CD4-positive, alpha-beta memory T cell (primary cell): ENCODE measurements around the gene CAMKV. TPM values are rescaled to one million over a fixed set of nuclear protein-coding genes. Genes with fewer than 3 reads are reported as not detected.

Experiments
- CTCF ChIA-PET: fragments of 350-600 bp; sonication (Branson Sonifier 250); formaldehyde crosslinking; loops from one replicate; lab custom pipeline; 2021; ENCODE audit warnings: inconsistent platforms; ENCODE audit not compliant: partially characterized antibody; lab: Charles Lee
- POLR2A ChIA-PET: fragments of 350-600 bp; sonication (Branson Sonifier 250); formaldehyde crosslinking; loops from one replicate; lab custom pipeline; 2021; ENCODE audit not compliant: partially characterized antibody; lab: Charles Lee
- DNase-seq, 5 donors: peaks; one replicate each; pipeline versions ENCODE4 v3.0.0 to v3.0.0-alpha.2; 2020 to 2022; ENCODE audit warnings: mixed read lengths in 1 of 5
- H3K27ac ChIP-seq: one replicate; pipeline ENCODE4 v1.7.0; 2013; ENCODE audit warnings: low read depth, low read length
- H3K27me3 ChIP-seq: 2 replicates; pipeline ENCODE4 v1.7.0; 2013; ENCODE audit warnings: mild to moderate bottlenecking, low read length, moderate library complexity; ENCODE audit not compliant: insufficient read depth
- H3K36me3 ChIP-seq: 2 replicates; pipeline ENCODE4 v1.7.0; 2013; ENCODE audit warnings: mild to moderate bottlenecking, low read length, moderate library complexity; ENCODE audit not compliant: insufficient read depth
- H3K4me1 ChIP-seq: 2 replicates; pipeline ENCODE4 v1.7.0; 2013; ENCODE audit warnings: mild to moderate bottlenecking, low read length, moderate library complexity; ENCODE audit not compliant: insufficient read depth
- H3K4me3 ChIP-seq, 2 donors: one replicate each; pipeline ENCODE4 v1.7.0; 2013; ENCODE audit warnings: low read length in 2 of 2, mild to moderate bottlenecking in 1 of 2
- H3K9me3 ChIP-seq, 2 donors: one replicate each; pipeline ENCODE4 v1.7.0; 2013; ENCODE audit warnings: low read length in 2 of 2, control low read depth in 1 of 2; ENCODE audit not compliant: control insufficient read depth in 1 of 2
- H3K27ac Mint-ChIP-seq, 7 donors: one replicate each; pipeline ENCODE4 v1.8.0; 2020 to 2021; ENCODE audit warnings: mixed read lengths in 7 of 7, mild to moderate bottlenecking in 6 of 7, inconsistent platforms in 3 of 7, moderate library complexity in 3 of 7
- H3K27me3 Mint-ChIP-seq, 2 donors: one replicate each; pipeline ENCODE4 v1.8.0; 2020 to 2021; ENCODE audit warnings: mixed read lengths in 2 of 2
- H3K36me3 Mint-ChIP-seq, 2 donors: one replicate each; pipeline ENCODE4 v1.8.0; 2020 to 2021; ENCODE audit warnings: mixed read lengths in 2 of 2, inconsistent platforms in 1 of 2, mild to moderate bottlenecking in 1 of 2
- H3K4me1 Mint-ChIP-seq, 4 donors: one replicate each; pipeline ENCODE4 v1.8.0; 2020 to 2021; ENCODE audit warnings: mixed read lengths in 4 of 4, mild to moderate bottlenecking in 1 of 4
- H3K4me3 Mint-ChIP-seq, 8 donors: one replicate each; pipeline ENCODE4 v1.8.0; 2020 to 2021; ENCODE audit warnings: mixed read lengths in 8 of 8, mild to moderate bottlenecking in 7 of 8, moderate library complexity in 6 of 8, inconsistent platforms in 3 of 8
- H3K9me3 Mint-ChIP-seq, 8 donors: one replicate each; pipeline ENCODE4 v1.8.0; 2020 to 2021; ENCODE audit warnings: mixed read lengths in 8 of 8, mild to moderate bottlenecking in 5 of 8, inconsistent platforms in 3 of 8, moderate library complexity in 1 of 8
- intact Hi-C: fragments of 100-400 bp; cut with micrococcal nuclease; formaldehyde crosslinking; loops from one replicate; pipeline ENCODE4 v1.15.1; 2023
- polyA plus RNA-seq, 2 donors: library from polyadenylated mRNA; unstranded; fragments of 300-500 nt; fragmentation: Illumina TruSeq; gene quantifications; one replicate each; pipeline ENCODE4 v1.2.3, GENCODE V29; 2021
- total RNA-seq, 2 experiments: library from RNA; stranded (reverse); gene quantifications; one replicate each; pipeline ENCODE4 v1.2.3, GENCODE V29; 2021

Gene CAMKV
- total and polyA plus RNA-seq, 4 experiments from 2014 or later: not detected

DNA sequence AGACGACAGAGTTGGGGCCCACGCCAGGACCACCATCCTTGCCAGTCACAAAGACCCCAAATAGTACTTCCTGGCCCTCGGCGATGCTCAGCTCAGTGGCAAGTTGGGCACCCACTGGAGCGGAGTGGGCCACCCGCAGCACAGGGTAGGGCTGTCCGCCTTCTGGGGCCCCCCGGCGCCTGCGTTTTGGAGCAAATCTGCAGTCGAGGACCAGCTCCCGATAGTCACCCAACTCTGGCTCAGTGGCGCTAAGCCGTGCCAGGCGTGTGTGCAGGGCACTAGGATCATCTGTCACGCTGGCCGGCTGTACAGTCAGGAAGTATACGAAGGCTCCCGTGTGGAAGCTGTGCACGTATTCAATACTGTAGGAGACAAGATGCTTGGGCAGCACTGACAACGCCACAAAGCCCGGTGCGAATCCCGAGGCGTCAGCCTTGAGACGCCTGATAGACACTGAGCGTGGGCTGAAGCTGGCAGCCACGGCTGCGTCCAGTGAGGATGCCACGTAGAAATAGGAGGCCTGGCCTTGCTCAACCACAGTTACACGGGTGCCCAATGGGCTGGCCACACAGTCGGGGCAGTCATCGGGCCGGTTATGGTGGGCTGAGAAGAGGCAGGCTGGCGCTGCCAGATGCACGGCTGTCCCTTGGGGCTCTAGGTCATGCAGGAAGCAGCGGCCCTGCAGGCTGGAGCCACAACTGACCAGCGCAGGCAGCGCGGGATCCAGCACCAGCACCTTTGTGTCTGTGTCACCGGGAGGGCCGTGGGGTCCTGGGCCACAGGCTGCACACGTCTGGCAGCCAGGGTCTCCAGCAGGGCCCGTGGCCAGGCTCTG lies 33.0 kb upstream of the CAMKV start:
- no peaks in the 10 kb centered on the region for H3K36me3 Mint-ChIP-seq
- H3K4me3 ChIP-seq: no peak overlapping the region
- H3K9me3 ChIP-seq: no peaks in the 10 kb centered on the region
- H3K36me3 ChIP-seq: no peaks in the 10 kb centered on the region
- intact Hi-C loops: no loop called here
- POLR2A ChIA-PET: interaction anchor here (1.2 kb wide), 1 partner anchor 27 kb away, joined by 4 read pairs; the partner anchor contains the start of gene MON1A
- H3K27ac Mint-ChIP-seq: no peak overlapping the region
- CTCF ChIA-PET: no interaction called here
- H3K4me3 Mint-ChIP-seq: no peak overlapping the region
- no peaks in the 10 kb centered on the region for H3K27me3 ChIP-seq
- no peaks in the 10 kb centered on the region for H3K27me3 Mint-ChIP-seq
- H3K27ac ChIP-seq: no peak overlapping the region
- peaks cover 15 to 36% (median 25%) of the 10 kb centered on the region in 4 donors for H3K4me1 Mint-ChIP-seq
- peaks cover 35% of the 10 kb centered on the region for H3K4me1 ChIP-seq
- no peaks in the 10 kb centered on the region for H3K9me3 Mint-ChIP-seq
- DNase-seq: no peak

DNA sequence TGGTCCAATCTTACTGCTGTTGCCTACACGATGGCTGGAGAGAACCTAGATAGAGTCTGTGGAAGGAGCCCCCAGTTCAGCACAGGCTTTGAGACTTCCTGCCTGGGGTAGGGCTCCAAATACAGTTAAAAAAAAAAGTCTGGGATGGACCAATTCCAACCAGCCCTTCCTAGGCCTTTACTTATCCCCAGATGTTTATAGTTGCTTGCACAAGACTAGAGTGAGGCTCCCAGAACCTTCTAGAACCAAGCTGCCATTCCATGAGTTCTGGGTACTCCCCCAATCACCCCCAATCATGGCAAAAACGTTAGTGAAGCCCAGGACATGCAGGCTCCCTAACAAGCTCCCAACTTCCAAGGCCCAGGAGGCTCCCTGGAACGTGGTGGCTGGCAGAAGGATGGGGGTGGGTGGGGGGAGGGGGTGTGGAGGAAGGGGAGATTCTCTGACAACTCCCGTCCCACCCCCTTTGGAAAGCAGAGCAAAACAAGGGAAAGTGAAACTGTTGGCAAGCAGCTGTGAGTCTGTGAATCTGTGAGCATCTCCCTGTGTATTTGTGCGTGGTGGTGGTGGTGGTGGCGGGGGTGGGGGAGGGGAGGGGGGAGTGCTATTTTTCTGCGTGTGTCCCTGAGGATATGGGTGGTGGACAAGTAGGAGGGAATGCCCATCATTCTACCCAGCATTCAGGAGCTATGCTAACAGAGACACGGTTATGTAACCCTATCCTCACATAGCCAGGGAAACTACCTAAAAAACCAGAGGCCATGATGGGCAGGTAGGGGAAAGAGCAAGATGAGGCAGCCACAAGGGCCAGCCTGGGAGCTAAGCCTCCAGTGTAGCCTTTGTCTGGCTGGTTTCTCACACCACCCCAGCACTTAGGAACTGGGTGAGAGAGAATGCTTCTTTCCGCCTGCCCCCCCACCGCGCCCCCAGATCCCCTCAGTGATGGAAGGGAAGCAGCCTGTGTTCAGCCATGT lies 31.9 kb upstream of the CAMKV start:
- Mint-ChIP-seq H3K36me3 (no peaks in the 10 kb centered on the region), H3K27me3 (no peaks in the 10 kb centered on the region), H3K9me3 (no peaks in the 10 kb centered on the region), H3K4me3 (no peak overlapping the region), H3K27ac (peak overlapping the region in 2 of 7 donors; percentile 8 to 48), H3K4me1 (peaks cover 12 to 30% (median 20%) of the 10 kb centered on the region in 4 donors)
- intact Hi-C loops: no loop called here
- DNase-seq: no peak
- ChIA-PET POLR2A (no interaction called here), CTCF (no interaction called here)
- H3K36me3 ChIP-seq: no peaks in the 10 kb centered on the region
- no peaks in the 10 kb centered on the region for H3K9me3 ChIP-seq
- no peaks in the 10 kb centered on the region for H3K27me3 ChIP-seq
- peaks cover 32% of the 10 kb centered on the region for H3K4me1 ChIP-seq
- no peak overlapping the region for H3K27ac ChIP-seq
- no peak overlapping the region for H3K4me3 ChIP-seq

DNA sequence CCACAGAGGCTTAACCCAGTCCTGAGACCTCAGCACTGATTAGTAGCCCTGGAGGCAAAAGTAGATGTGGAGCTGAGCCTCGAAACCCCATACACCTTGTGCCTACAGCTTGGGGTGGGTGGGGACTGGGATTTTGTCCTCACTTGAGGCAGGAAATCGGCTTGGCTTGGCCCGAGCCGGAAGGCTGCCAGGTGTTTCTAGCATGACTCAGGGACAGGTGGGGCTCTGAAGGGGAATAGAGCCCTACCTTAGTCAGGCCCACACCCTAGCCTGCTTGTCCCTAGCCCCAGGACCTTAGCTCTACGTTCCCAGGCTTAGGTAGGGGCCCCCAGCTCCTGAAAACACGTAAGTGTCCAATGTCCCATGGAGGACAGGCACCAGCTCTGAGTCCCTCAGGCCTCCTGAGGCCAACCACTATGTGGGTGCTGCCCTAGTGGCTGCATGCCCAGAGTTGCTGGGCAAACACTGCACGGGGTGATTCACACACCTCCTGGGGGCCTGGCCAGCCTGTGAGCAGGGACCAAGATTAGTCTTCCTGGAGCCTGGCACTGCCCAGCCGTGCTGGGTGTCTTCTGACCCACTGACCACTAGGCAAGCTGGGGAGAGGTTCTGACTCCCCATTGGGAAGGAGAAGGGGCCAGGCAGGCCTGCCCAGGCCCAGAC lies 30.9 kb upstream of the CAMKV start:
- H3K27ac ChIP-seq: no peak overlapping the region
- no peak for DNase-seq
- no peaks in the 10 kb centered on the region for H3K27me3 ChIP-seq
- Mint-ChIP-seq H3K36me3 (no peaks in the 10 kb centered on the region), H3K4me1 (peaks cover 3 to 20% (median 11%) of the 10 kb centered on the region in 4 donors), H3K9me3 (no peaks in the 10 kb centered on the region), H3K4me3 (no peak overlapping the region), H3K27me3 (no peaks in the 10 kb centered on the region), H3K27ac (peak overlapping the region in 1 of 7 donors; percentile 31)
- H3K4me1 ChIP-seq: peaks cover 22% of the 10 kb centered on the region
- intact Hi-C loops: no loop called here
- CTCF ChIA-PET: no interaction called here
- POLR2A ChIA-PET: no interaction called here
- no peak overlapping the region for H3K4me3 ChIP-seq
- no peaks in the 10 kb centered on the region for H3K36me3 ChIP-seq
- H3K9me3 ChIP-seq: no peaks in the 10 kb centered on the region

DNA sequence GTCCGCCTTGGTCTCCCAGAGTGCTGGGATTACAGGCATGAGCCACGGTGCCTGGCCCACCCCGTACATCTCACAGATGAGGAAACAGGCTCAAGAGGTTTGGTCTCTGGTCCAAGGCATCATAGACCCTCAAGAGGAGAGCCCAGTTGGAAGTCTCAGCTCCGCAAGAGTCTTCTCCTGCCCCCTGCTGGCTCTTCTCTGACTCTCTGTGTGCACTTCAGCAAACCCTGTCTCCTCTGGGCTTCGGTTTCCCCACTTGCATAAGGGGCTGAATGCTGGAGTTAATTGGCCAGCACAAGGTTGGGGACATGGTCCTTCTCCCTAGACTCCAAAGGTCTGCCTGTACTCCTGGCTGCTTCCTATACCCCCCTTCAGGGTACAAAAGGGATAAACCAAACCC lies 30.1 kb upstream of the CAMKV start:
- H3K4me3 Mint-ChIP-seq: no peak overlapping the region
- Histone ChIP-seq H3K27me3 (no peaks in the 10 kb centered on the region), H3K4me3 (no peak overlapping the region), H3K9me3 (no peaks in the 10 kb centered on the region), H3K4me1 (peaks cover 16% of the 10 kb centered on the region), H3K27ac (no peak overlapping the region), H3K36me3 (no peaks in the 10 kb centered on the region)
- no peaks in the 10 kb centered on the region for H3K36me3 Mint-ChIP-seq
- H3K27ac Mint-ChIP-seq: no peak overlapping the region
- no peaks in the 10 kb centered on the region for H3K9me3 Mint-ChIP-seq
- peaks cover 3 to 15% (median 8%) of the 10 kb centered on the region in 4 donors for H3K4me1 Mint-ChIP-seq
- no peaks in the 10 kb centered on the region for H3K27me3 Mint-ChIP-seq
- POLR2A ChIA-PET: no interaction called here
- intact Hi-C loops: no loop called here
- no peak for DNase-seq
- CTCF ChIA-PET: interaction anchor here (0.6 kb wide), 1 partner anchor 62 kb away, joined by 3 read pairs; no protein-coding TSS in a partner anchor

DNA sequence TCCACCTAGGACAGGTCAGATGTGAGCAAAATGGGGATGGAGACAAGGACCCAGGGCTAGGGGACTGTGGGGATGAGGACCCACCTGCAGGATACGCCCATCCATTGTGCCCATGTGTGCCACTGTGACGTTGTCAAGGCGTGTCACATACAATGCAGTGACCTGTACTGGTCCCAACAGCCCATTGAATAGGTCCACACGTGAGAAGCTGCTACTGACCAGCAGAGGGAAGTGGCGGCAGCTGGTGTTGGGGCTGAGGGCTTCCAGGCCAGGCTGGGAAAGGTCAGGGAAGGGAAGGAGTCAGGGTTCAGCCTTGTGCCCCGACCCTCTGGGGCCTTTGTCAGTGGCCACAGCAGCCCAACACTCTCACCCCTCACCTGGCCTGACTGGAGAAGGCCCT lies 29.3 kb upstream of the CAMKV start:
- H3K36me3 ChIP-seq: no peaks in the 10 kb centered on the region
- peaks cover 8% of the 10 kb centered on the region for H3K4me1 ChIP-seq
- H3K4me3 ChIP-seq: no peak overlapping the region
- POLR2A ChIA-PET: interaction anchor here (0.5 kb wide), 1 partner anchor 112 kb away, joined by 4 read pairs; no protein-coding TSS in a partner anchor
- H3K9me3 ChIP-seq: no peaks in the 10 kb centered on the region
- no peaks in the 10 kb centered on the region for H3K27me3 ChIP-seq
- intact Hi-C loops: no loop called here
- no peaks in the 10 kb centered on the region for H3K9me3 Mint-ChIP-seq
- H3K27ac ChIP-seq: no peak overlapping the region
- CTCF ChIA-PET: no interaction called here
- no peak overlapping the region for H3K4me3 Mint-ChIP-seq
- H3K4me1 Mint-ChIP-seq: peaks cover 2 to 8% (median 3%) of the 10 kb centered on the region in 4 donors
- no peaks in the 10 kb centered on the region for H3K27me3 Mint-ChIP-seq
- H3K36me3 Mint-ChIP-seq: no peaks in the 10 kb centered on the region
- DNase-seq: no peak
- H3K27ac Mint-ChIP-seq: no peak overlapping the region

DNA sequence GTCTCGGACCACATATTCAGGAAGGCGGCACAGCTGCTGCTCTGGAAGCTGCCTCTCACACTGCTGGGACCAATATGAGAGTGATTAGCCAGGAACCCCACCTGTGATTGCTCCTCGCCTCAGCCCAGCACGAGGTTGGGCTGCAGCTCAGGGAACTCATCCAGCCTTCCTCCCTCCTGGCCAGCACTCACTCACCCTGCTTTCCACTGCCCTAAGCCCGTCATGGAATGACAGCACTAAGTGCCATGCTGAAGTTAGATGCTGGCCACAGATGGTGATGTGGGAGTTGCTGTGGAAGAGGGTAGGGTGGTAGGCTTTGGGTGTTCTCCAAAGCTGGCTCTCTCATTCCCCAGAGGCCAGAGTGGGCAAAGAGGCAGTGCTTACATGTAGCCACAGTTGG lies 26.6 kb upstream of the CAMKV start:
- Mint-ChIP-seq H3K4me3 (no peak overlapping the region), H3K27me3 (no peaks in the 10 kb centered on the region), H3K9me3 (no peaks in the 10 kb centered on the region), H3K36me3 (no peaks in the 10 kb centered on the region), H3K27ac (no peak overlapping the region), H3K4me1 (no peaks in the 10 kb centered on the region)
- no peak for DNase-seq
- Histone ChIP-seq H3K27me3 (no peaks in the 10 kb centered on the region), H3K9me3 (no peaks in the 10 kb centered on the region), H3K27ac (no peak overlapping the region), H3K36me3 (no peaks in the 10 kb centered on the region), H3K4me3 (no peak overlapping the region), H3K4me1 (no peaks in the 10 kb centered on the region)
- intact Hi-C loops: no loop called here
- ChIA-PET CTCF (no interaction called here), POLR2A (interaction anchor here (1.4 kb wide), 1 partner anchor 39 kb away, joined by 4 read pairs; no protein-coding TSS in a partner anchor)
